SK-N-SH treated with all-trans-retinoic acid at 6 μM for 48 hours (cell line): ENCODE data around the gene SH3BP5L.

ENCODE experiments used
- ATAC-seq: fragments of 200-7000 bp; cut with Tn5 transposase; 3 replicates; pipeline ENCODE4 v1.9.1; 2020; ENCODE audit warnings: mild to moderate bottlenecking, moderate library complexity
- ARNTL ChIP-seq: fragments of 450-650 bp; formaldehyde crosslinking; IDR thresholded peaks from 2 replicates; pipeline ENCODE4 v1.5.0; 2020; ENCODE audit warnings: low read depth, mild to moderate bottlenecking, moderate library complexity, borderline replicate concordance
- CREB5 ChIP-seq: fragments of 250-450 bp; sonication (Bioruptor Pico); IDR thresholded peaks from 2 replicates; pipeline ENCODE4 v1.5.1; 2020; ENCODE audit warnings: low read depth, mild to moderate bottlenecking, moderate library complexity
- CSDC2 ChIP-seq: fragments of 250-450 bp; sonication (Bioruptor Pico); IDR thresholded peaks from 2 replicates; pipeline ENCODE4 v1.5.0; 2020; ENCODE audit warnings: mild to moderate bottlenecking, moderate library complexity
- CSRNP3 ChIP-seq: fragments of 250-450 bp; sonication (Bioruptor Pico); IDR thresholded peaks from 2 replicates; pipeline ENCODE4 v1.5.1; 2021; ENCODE audit warnings: mild to moderate bottlenecking, moderate library complexity
- ESRRG ChIP-seq: fragments of 250-450 bp; sonication (Bioruptor Pico); IDR thresholded peaks from 2 replicates; pipeline ENCODE4 v1.6.1; 2021; ENCODE audit warnings: mild to moderate bottlenecking
- GLIS3 ChIP-seq: fragments of 250-450 bp; sonication (Bioruptor Pico); IDR thresholded peaks from 2 replicates; pipeline ENCODE4 v1.5.0; 2020; ENCODE audit warnings: mild to moderate bottlenecking, moderate library complexity
- ISL1 ChIP-seq: fragments of 250-450 bp; sonication (Bioruptor Pico); IDR thresholded peaks from 2 replicates; pipeline ENCODE4 v2.1.2; 2022; ENCODE audit warnings: mild to moderate bottlenecking, moderate library complexity
- OSR1 ChIP-seq: fragments of 250-450 bp; sonication (Bioruptor Pico); IDR thresholded peaks from 2 replicates; pipeline ENCODE4 v1.8.0; 2022; ENCODE audit warnings: moderate library complexity, mild to moderate bottlenecking, inconsistent platforms
- PPARA ChIP-seq: fragments of 250-450 bp; sonication (Bioruptor Pico); IDR thresholded peaks from 2 replicates; pipeline ENCODE4 v1.5.0; 2020; ENCODE audit warnings: mild to moderate bottlenecking, borderline replicate concordance
- RARB ChIP-seq: fragments of 250-450 bp; sonication (Bioruptor Pico); IDR thresholded peaks from 2 replicates; pipeline ENCODE4 v1.8.0; 2021; ENCODE audit warnings: mild to moderate bottlenecking, moderate library complexity
- SNAI2 ChIP-seq: fragments of 250-450 bp; sonication (Bioruptor Pico); IDR thresholded peaks from 2 replicates; pipeline ENCODE4 v1.5.0; 2020; ENCODE audit warnings: mild to moderate bottlenecking, moderate library complexity
- TCF4 ChIP-seq: fragments of 250-450 bp; sonication (Bioruptor Pico); IDR thresholded peaks from 2 replicates; pipeline ENCODE4 v1.8.0; 2021; ENCODE audit warnings: mild to moderate bottlenecking, moderate library complexity, borderline replicate concordance
- TOX ChIP-seq: fragments of 250-450 bp; sonication (Bioruptor Pico); IDR thresholded peaks from 2 replicates; pipeline ENCODE4 v1.8.0; 2021; ENCODE audit warnings: mild to moderate bottlenecking, moderate library complexity, borderline replicate concordance
- ZC3H10 ChIP-seq: fragments of 250-450 bp; sonication (Bioruptor Pico); IDR thresholded peaks from 2 replicates; pipeline ENCODE4 v1.5.1; 2021; ENCODE audit warnings: mild to moderate bottlenecking, moderate library complexity
- ZFP3 ChIP-seq: fragments of 250-450 bp; sonication (Bioruptor Pico); IDR thresholded peaks from 2 replicates; pipeline ENCODE4 v1.5.0; 2020; ENCODE audit warnings: mild to moderate bottlenecking, moderate library complexity
- ZFP30 ChIP-seq: fragments of 450-650 bp; formaldehyde crosslinking; IDR thresholded peaks from 2 replicates; pipeline ENCODE4 v1.5.0; 2022; ENCODE audit warnings: mild to moderate bottlenecking, moderate library complexity
- ZNF565 ChIP-seq: fragments of 450-650 bp; formaldehyde crosslinking; conservative IDR thresholded peaks from 2 replicates; pipeline ENCODE4 v1.5.0; 2020; ENCODE audit warnings: low read depth, mild to moderate bottlenecking, moderate library complexity
- ZNF70 ChIP-seq: fragments of 450-650 bp; formaldehyde crosslinking; IDR thresholded peaks from 2 replicates; pipeline ENCODE4 v1.5.0; 2020; ENCODE audit warnings: mild to moderate bottlenecking, moderate library complexity
- ZNF8 ChIP-seq: fragments of 450-650 bp; formaldehyde crosslinking; IDR thresholded peaks from 2 replicates; pipeline ENCODE4 v1.5.0; 2020; ENCODE audit warnings: mild to moderate bottlenecking, moderate library complexity
- TF ChIP-seq, protein P1 (sequence below): fragments of 250-450 bp; sonication (Bioruptor Pico); IDR thresholded peaks from 2 replicates; pipeline ENCODE4 v1.8.0; 2020; ENCODE audit warnings: mild to moderate bottlenecking, moderate library complexity, borderline replicate concordance
- TF ChIP-seq, protein P2 (sequence below): fragments of 250-450 bp; sonication (Bioruptor Pico); IDR thresholded peaks from 2 replicates; pipeline ENCODE4 v1.5.0; 2020; ENCODE audit warnings: mild to moderate bottlenecking, moderate library complexity
- TF ChIP-seq, protein P3 (sequence below): fragments of 250-450 bp; sonication (Bioruptor Pico); IDR thresholded peaks from 2 replicates; pipeline ENCODE4 v1.8.0; 2021; ENCODE audit warnings: low read depth, mild to moderate bottlenecking, moderate library complexity, borderline replicate concordance

The SH3BP5L gene

GRCh38 chr1:248855580-248855979, 29.9 kb upstream of the SH3BP5L start:
- TF ChIP-seq, protein P1, sequence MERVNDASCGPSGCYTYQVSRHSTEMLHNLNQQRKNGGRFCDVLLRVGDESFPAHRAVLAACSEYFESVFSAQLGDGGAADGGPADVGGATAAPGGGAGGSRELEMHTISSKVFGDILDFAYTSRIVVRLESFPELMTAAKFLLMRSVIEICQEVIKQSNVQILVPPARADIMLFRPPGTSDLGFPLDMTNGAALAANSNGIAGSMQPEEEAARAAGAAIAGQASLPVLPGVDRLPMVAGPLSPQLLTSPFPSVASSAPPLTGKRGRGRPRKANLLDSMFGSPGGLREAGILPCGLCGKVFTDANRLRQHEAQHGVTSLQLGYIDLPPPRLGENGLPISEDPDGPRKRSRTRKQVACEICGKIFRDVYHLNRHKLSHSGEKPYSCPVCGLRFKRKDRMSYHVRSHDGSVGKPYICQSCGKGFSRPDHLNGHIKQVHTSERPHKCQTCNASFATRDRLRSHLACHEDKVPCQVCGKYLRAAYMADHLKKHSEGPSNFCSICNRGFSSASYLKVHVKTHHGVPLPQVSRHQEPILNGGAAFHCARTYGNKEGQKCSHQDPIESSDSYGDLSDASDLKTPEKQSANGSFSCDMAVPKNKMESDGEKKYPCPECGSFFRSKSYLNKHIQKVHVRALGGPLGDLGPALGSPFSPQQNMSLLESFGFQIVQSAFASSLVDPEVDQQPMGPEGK (CRISPR knock-in tag) = no peak
- TF ChIP-seq, all 23 proteins: peak for 0
- ATAC-seq = no peak

GRCh38 chr1:248853663-248854375, 28.1 kb upstream of the SH3BP5L start:
- TF ChIP-seq ZFP30 (CRISPR knock-in tag) (no peak), GLIS3 (CRISPR knock-in tag) (no peak), ARNTL (CRISPR knock-in tag) (no peak), ZNF565 (CRISPR knock-in tag) (no peak)
- TF ChIP-seq, all 23 proteins: peak for 0
- ATAC-seq = no peak

DNA sequence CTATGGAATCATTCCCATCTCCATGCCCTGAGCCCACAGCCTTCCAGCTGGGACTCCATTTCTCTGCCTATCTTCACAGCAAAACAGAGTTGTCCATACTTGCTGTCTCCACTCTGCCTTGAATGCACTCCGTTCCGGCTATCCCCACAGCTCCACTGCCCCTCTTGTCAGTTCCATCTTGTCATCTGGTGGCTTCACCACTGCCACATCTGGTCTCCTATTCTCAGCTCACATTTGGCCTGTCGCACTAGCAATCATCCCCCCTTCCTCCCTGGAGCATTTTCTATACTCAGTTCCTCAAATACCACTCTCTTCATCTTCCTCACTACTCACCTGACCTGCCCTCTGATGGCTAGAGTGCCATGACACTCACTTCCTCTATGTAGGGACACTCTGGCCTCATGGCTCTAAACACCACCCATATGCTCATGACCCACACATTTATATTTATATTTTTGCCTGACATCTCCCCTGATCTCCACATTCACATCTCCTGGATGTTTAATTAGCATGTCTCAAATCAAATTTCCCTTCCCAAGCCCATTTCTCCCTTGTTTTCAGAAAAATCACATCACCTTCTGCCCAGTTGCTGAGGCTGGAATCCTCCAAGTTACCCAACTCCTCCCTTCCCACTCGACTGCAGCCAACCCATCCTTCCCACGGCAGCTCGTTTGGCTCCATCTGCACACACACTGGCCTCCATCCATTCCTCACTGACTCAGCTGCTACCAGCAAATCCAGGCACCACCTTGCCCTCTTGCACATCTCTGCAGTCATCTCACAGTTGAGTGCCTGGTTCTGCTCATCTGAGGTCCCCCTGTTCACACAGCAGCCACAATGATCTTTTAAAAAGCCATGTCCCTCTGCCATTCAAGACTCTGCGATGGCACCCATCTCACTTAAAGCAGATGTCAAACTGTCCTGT, 27.0 kb upstream of the SH3BP5L start:
- no peak for ATAC-seq
- TF ChIP-seq RARB (CRISPR knock-in tag) (no peak), TCF4 (CRISPR knock-in tag) (no peak), ZFP3 (no peak), OSR1 (CRISPR knock-in tag) (no peak), PPARA (no peak), ZFP30 (CRISPR knock-in tag) (no peak), ZC3H10 (CRISPR knock-in tag) (no peak), TOX (CRISPR knock-in tag) (no peak), GLIS3 (CRISPR knock-in tag) (no peak), SNAI2 (no peak), ARNTL (CRISPR knock-in tag) (no peak), CSRNP3 (no peak), CREB5 (no peak), ESRRG (no peak), ZNF8 (no peak), CSDC2 (CRISPR knock-in tag) (no peak), ZNF70 (CRISPR knock-in tag) (no peak), ISL1 (CRISPR knock-in tag) (no peak)
- TF ChIP-seq, protein P2, sequence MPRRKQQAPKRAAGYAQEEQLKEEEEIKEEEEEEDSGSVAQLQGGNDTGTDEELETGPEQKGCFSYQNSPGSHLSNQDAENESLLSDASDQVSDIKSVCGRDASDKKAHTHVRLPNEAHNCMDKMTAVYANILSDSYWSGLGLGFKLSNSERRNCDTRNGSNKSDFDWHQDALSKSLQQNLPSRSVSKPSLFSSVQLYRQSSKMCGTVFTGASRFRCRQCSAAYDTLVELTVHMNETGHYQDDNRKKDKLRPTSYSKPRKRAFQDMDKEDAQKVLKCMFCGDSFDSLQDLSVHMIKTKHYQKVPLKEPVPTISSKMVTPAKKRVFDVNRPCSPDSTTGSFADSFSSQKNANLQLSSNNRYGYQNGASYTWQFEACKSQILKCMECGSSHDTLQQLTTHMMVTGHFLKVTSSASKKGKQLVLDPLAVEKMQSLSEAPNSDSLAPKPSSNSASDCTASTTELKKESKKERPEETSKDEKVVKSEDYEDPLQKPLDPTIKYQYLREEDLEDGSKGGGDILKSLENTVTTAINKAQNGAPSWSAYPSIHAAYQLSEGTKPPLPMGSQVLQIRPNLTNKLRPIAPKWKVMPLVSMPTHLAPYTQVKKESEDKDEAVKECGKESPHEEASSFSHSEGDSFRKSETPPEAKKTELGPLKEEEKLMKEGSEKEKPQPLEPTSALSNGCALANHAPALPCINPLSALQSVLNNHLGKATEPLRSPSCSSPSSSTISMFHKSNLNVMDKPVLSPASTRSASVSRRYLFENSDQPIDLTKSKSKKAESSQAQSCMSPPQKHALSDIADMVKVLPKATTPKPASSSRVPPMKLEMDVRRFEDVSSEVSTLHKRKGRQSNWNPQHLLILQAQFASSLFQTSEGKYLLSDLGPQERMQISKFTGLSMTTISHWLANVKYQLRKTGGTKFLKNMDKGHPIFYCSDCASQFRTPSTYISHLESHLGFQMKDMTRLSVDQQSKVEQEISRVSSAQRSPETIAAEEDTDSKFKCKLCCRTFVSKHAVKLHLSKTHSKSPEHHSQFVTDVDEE (CRISPR knock-in tag) = no peak

- ATAC-seq = no peak
- TF ChIP-seq ZNF8 (no peak), GLIS3 (CRISPR knock-in tag) (no peak), TCF4 (CRISPR knock-in tag) (no peak), PPARA (no peak), ZFP3 (no peak), ZNF565 (CRISPR knock-in tag) (no peak), ZC3H10 (CRISPR knock-in tag) (no peak)
- TF ChIP-seq, protein P3, sequence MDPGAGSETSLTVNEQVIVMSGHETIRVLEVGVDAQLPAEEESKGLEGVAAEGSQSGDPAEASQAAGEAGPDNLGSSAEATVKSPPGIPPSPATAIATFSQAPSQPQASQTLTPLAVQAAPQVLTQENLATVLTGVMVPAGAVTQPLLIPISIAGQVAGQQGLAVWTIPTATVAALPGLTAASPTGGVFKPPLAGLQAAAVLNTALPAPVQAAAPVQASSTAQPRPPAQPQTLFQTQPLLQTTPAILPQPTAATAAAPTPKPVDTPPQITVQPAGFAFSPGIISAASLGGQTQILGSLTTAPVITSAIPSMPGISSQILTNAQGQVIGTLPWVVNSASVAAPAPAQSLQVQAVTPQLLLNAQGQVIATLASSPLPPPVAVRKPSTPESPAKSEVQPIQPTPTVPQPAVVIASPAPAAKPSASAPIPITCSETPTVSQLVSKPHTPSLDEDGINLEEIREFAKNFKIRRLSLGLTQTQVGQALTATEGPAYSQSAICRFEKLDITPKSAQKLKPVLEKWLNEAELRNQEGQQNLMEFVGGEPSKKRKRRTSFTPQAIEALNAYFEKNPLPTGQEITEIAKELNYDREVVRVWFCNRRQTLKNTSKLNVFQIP (CRISPR knock-in tag) = no peak
These were observed 25.7 kb upstream of the SH3BP5L start for GRCh38 chr1:248851390-248851789.
